ENCODE results near the gene KRT4.
"Not testable (repeated sequence)": the region's sequence is repeated elsewhere in the genome, so short reads cannot be mapped to it uniquely, and the experiment has no call there.

The KRT4 gene

GRCh38 chr12:52807544-52808470 is 6.1 kb downstream of the KRT4 start:
- no peak for DNase-seq (ENCODE audit: low spot score)

GRCh38 chr12:52806821-52807543 is 6.9 kb downstream of the KRT4 start:
- no peak for DNase-seq (ENCODE audit: low spot score)

- no peak for DNase-seq (ENCODE audit: low spot score)
Observed at GRCh38 chr12:52806169-52806811, 7.6 kb downstream of the KRT4 start.

- no peak for DNase-seq (ENCODE audit: low spot score)
Observed at GRCh38 chr12:52805739-52806138, 8.2 kb downstream of the KRT4 start.

- no peak for DNase-seq (ENCODE audit: low spot score)
Observed at GRCh38 chr12:52805000-52805399, 8.9 kb downstream of the KRT4 start.

- no peak for DNase-seq (ENCODE audit: low spot score)
Observed at GRCh38 chr12:52802442-52802841, 11.5 kb downstream of the KRT4 start.

GRCh38 chr12:52801773-52802172 is 12.1 kb downstream of the KRT4 start:
- no peak for DNase-seq (ENCODE audit: low spot score)

- no peak for DNase-seq (ENCODE audit: low spot score)
Observed at GRCh38 chr12:52800259-52800917, 13.5 kb downstream of the KRT4 start.

- no peak for DNase-seq (ENCODE audit: low spot score)
Observed at GRCh38 chr12:52799505-52800211, 14.3 kb downstream of the KRT4 start.

GRCh38 chr12:52798671-52799504 is 15.0 kb downstream of the KRT4 start:
- peak; percentile 93 for DNase-seq (ENCODE audit: low spot score)

GRCh38 chr12:52798003-52798670 is 15.8 kb downstream of the KRT4 start:
- peak; percentile 91 for DNase-seq (ENCODE audit: low spot score)

- DNase-seq (ENCODE audit: low spot score): peak; percentile 44
Observed at GRCh38 chr12:52797529-52797894, 16.4 kb downstream of the KRT4 start.

GRCh38 chr12:52796839-52797528 is 16.9 kb downstream of the KRT4 start:
- DNase-seq (ENCODE audit: low spot score): no peak

- no peak for DNase-seq (ENCODE audit: low spot score)
Observed at GRCh38 chr12:52796429-52796794, 17.5 kb downstream of the KRT4 start.

- no peak for DNase-seq (ENCODE audit: low spot score)
Observed at GRCh38 chr12:52795694-52796428, 18.1 kb downstream of the KRT4 start, which contains the start of gene KRT3. Gene KRT3 (minus strand): TSS chr12:52796117. CDS start chr12:52796042, 75 bp downstream.

- not testable (repeated sequence) for DNase-seq (ENCODE audit: low spot score)
Observed at GRCh38 chr12:52795332-52795674, 18.6 kb downstream of the KRT4 start.

GRCh38 chr12:52794479-52795331 is 19.2 kb downstream of the KRT4 start:
- peak; percentile 74 for DNase-seq (ENCODE audit: low spot score)
